Gastrocnemius medialis (tissue), 4 donors: ENCODE data around the gene C3.

Source experiments
- POLR2A ChIP-seq, 2 donors: fragments of 450-650 bp; IDR thresholded peaks; one replicate each; pipeline ENCODE4 v1.6.1; 2017; ENCODE audit warnings: antibody characterized with exemption in 2 of 2, mild to moderate bottlenecking in 2 of 2, moderate library complexity in 2 of 2
- TF ChIP-seq, protein P1 (sequence below), 5 experiments: fragments of 450-650 bp in 3 of 5; fragments of 200-600 bp in 2 of 5; sonication (generic) in 2 of 5; IDR thresholded peaks in 4 of 5; conservative IDR thresholded peaks in 1 of 5; 1 replicate in 4 of 5; 2 replicates in 1 of 5; pipeline ENCODE4 v1.5.1; 2016 to 2019; ENCODE audit warnings: antibody characterized with exemption in 5 of 5, mild to moderate bottlenecking in 3 of 5, moderate library complexity in 3 of 5

DNA sequence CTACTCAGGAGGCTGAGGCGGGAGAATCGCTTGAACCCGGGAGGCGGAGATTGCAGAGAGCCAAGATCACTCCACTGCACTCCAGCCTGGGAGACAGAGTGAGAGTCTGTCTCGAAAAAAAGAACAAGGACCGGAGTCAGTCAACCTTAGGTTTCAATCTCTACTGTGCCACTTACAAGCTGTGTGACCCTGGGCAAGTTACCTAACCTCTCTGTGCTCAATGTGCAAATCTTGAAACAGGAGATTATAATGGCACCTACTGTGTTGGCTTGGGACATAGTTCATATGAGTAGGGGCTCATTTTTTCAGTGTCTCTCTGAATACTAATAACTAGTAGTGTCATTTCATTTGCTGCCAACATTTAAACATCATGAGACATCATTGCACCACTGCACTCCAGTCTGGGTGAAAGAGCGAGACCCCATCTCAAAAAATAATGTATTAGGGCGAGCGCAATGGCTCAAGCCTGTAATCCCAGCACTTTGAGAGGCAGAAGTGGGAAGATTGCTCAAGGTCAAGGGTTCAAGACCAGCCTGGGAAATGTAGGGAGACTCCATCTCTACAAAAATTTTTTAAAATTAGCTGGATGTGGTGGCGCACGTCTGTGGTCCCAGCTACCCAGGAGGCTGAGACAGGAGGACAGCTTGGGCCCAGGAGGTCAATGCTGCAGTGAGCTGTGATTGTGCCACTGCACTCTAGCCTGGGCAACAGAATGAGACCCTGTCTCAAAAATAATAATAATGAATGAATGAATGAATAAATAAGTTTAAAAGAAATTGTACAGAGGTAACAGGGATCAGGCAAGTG lies 5.5 kb downstream of the C3 start:
- TF ChIP-seq, protein P1, sequence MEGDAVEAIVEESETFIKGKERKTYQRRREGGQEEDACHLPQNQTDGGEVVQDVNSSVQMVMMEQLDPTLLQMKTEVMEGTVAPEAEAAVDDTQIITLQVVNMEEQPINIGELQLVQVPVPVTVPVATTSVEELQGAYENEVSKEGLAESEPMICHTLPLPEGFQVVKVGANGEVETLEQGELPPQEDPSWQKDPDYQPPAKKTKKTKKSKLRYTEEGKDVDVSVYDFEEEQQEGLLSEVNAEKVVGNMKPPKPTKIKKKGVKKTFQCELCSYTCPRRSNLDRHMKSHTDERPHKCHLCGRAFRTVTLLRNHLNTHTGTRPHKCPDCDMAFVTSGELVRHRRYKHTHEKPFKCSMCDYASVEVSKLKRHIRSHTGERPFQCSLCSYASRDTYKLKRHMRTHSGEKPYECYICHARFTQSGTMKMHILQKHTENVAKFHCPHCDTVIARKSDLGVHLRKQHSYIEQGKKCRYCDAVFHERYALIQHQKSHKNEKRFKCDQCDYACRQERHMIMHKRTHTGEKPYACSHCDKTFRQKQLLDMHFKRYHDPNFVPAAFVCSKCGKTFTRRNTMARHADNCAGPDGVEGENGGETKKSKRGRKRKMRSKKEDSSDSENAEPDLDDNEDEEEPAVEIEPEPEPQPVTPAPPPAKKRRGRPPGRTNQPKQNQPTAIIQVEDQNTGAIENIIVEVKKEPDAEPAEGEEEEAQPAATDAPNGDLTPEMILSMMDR (IDR thresholded peaks at IDR 0.05 in 4 of 5, conservative IDR thresholded peaks at IDR 0.05 in 1 of 5): no peak
- no peak for TF ChIP-seq POLR2A (IDR thresholded peaks at IDR 0.05)
